OCI-LY3 (cell line): Measurements from ENCODE around the gene ASS1.

ENCODE experiments used
- H2AFZ ChIP-seq: fragments of 200-600, 300-600 bp; shearing (Covaris generic); 2 replicates; pipeline ENCODE4 v1.6.0; 2014; ENCODE audit warnings: antibody characterized with exemption, low read depth, low read length
- H3K27ac ChIP-seq: fragments of 200-600, 300-600 bp; sonication (generic); 2 replicates; pipeline ENCODE4 v1.5.1; 2014; ENCODE audit warnings: mild to moderate bottlenecking, low read length, moderate library complexity, mixed read lengths
- H3K27me3 ChIP-seq: fragments of 200-600, 300-600 bp; sonication (generic); 2 replicates; pipeline ENCODE4 v1.6.1; 2014; ENCODE audit warnings: low read depth, low read length, mixed read lengths
- H3K36me3 ChIP-seq: fragments of 200-600, 300-600 bp; sonication (generic); replicated peaks from 2 replicates; pipeline ENCODE3; 2014; ENCODE audit warnings: low read depth, low read length, mixed read lengths
- H3K4me1 ChIP-seq: fragments of 300-600, 200-600 bp; sonication (generic); 2 replicates; pipeline ENCODE4 v1.6.1; 2014; ENCODE audit warnings: low read length, mixed read lengths
- H3K4me2 ChIP-seq: fragments of 200-600, 300-600 bp; sonication (generic); 2 replicates; pipeline ENCODE4 v1.6.1; 2014; ENCODE audit warnings: low read length, mixed read lengths
- H3K4me3 ChIP-seq: fragments of 300-600, 200-600 bp; sonication (generic); 2 replicates; pipeline ENCODE4 v1.5.1; 2014; ENCODE audit warnings: antibody characterized with exemption, mild to moderate bottlenecking, low read length, moderate library complexity
- H3K79me2 ChIP-seq: fragments of 300-600, 200-600 bp; shearing (Covaris generic); 2 replicates; pipeline ENCODE4 v1.6.1; 2014; ENCODE audit warnings: mild to moderate bottlenecking, low read length, mixed read lengths
- H3K9ac ChIP-seq: fragments of 300-600, 200-600 bp; shearing (Covaris generic); 2 replicates; pipeline ENCODE4 v1.6.0; 2014; ENCODE audit warnings: mild to moderate bottlenecking, low read length, moderate library complexity
- H3K9me3 ChIP-seq: fragments of 200-600, 300-600 bp; shearing (Covaris generic); 2 replicates; pipeline ENCODE4 v1.6.1; 2014; ENCODE audit warnings: low read length, mixed read lengths; ENCODE audit not compliant: insufficient read depth
- H4K20me1 ChIP-seq: fragments of 200-600, 300-600 bp; sonication (generic); 2 replicates; pipeline ENCODE4 v1.6.1; 2016; ENCODE audit warnings: low read length, mixed read lengths; ENCODE audit not compliant: insufficient read depth
- EZH2phosphoT487 ChIP-seq: fragments of 200-600 bp; shearing (Covaris generic); IDR thresholded peaks from 2 replicates; pipeline ENCODE4 v1.6.1; 2018; ENCODE audit warnings: antibody characterized with exemption, mixed run types, low read depth
- TF ChIP-seq, protein P1 (sequence below): fragments of 200-600, 300-600 bp; sonication (generic); IDR thresholded peaks from 2 replicates; pipeline ENCODE4 v1.5.1; 2014; ENCODE audit warnings: antibody characterized with exemption, low read length, low read depth

ASS1 gene

GRCh38 chr9:130448771-130449603 is 4.2 kb downstream of the ASS1 start:
- H3K79me2 ChIP-seq: no peaks in the 10 kb centered on the region
- H3K4me2 ChIP-seq: no peak overlapping the region
- TF ChIP-seq, protein P1, sequence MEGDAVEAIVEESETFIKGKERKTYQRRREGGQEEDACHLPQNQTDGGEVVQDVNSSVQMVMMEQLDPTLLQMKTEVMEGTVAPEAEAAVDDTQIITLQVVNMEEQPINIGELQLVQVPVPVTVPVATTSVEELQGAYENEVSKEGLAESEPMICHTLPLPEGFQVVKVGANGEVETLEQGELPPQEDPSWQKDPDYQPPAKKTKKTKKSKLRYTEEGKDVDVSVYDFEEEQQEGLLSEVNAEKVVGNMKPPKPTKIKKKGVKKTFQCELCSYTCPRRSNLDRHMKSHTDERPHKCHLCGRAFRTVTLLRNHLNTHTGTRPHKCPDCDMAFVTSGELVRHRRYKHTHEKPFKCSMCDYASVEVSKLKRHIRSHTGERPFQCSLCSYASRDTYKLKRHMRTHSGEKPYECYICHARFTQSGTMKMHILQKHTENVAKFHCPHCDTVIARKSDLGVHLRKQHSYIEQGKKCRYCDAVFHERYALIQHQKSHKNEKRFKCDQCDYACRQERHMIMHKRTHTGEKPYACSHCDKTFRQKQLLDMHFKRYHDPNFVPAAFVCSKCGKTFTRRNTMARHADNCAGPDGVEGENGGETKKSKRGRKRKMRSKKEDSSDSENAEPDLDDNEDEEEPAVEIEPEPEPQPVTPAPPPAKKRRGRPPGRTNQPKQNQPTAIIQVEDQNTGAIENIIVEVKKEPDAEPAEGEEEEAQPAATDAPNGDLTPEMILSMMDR: no peak
- TF ChIP-seq EZH2phosphoT487: no peak
- H3K4me3 ChIP-seq: no peak overlapping the region
- H3K27me3 ChIP-seq: no peaks in the 10 kb centered on the region
- no peaks in the 10 kb centered on the region for H3K36me3 ChIP-seq
- no peak overlapping the region for H3K9ac ChIP-seq
- no peak overlapping the region for H3K27ac ChIP-seq
- peaks cover 25% of the 10 kb centered on the region for H3K4me1 ChIP-seq
- no peak overlapping the region for H2AFZ ChIP-seq
- no peaks in the 10 kb centered on the region for H4K20me1 ChIP-seq
- H3K9me3 ChIP-seq: no peaks in the 10 kb centered on the region

DNA sequence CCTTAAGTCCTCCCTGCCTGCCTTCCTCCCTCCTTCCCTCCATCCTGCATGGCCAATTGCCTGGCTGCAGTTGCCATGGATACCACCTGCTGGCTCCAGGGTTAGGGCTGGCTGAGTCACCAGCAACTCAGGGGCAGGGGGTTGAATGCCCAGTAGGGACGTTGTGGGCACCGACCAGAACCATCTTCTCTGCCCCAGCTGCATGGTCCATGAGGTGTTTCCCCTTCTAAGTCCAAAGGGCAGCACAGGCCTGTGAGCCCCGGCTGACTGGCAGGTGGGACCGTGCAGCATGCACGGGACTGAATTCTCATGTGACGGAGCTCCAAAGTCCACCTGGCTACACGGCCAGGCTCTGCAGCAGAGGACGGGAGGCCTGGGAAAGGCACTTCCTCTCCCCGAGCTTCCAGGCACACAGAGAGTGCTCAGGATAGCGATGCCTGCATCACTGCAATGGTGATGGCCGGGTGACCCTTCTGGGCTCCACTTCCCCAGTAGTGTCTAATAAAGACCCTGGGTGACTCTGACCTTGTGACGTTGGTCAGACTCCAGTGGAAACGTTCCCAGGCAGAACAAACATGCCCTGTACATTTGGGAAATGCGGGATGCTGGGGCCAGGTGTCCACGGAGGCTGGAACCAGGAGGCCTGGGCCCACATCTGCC is 5.7 kb downstream of the ASS1 start:
- H3K27me3 ChIP-seq: no peaks in the 10 kb centered on the region
- no peak for TF ChIP-seq EZH2phosphoT487
- TF ChIP-seq, protein P1: no peak
- H3K36me3 ChIP-seq: no peaks in the 10 kb centered on the region
- H3K4me3 ChIP-seq: no peak overlapping the region
- no peak overlapping the region for H2AFZ ChIP-seq
- no peak overlapping the region for H3K9ac ChIP-seq
- H3K79me2 ChIP-seq: no peaks in the 10 kb centered on the region
- H3K4me2 ChIP-seq: no peak overlapping the region
- H4K20me1 ChIP-seq: no peaks in the 10 kb centered on the region
- H3K27ac ChIP-seq: no peak overlapping the region
- H3K4me1 ChIP-seq: peaks cover 25% of the 10 kb centered on the region
- H3K9me3 ChIP-seq: no peaks in the 10 kb centered on the region

DNA sequence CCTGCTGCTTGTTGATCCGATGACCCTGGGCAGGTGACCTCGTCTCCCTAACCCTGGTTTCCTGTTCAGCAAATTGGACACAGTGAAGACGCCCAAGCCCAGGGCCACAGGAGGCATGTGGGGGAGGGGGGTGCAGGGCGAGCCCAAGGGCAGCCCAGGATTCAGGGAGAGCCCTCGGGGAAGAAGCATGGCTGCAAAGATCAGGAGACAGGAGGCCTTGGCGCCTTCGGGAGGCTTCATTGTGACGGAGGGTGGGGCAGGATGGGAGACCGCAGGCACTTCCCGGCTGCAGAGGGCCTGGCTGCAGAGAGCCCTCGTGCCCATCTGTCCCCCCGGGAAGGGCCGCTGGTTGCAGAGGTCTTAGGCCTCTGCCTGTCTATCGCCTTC is 6.2 kb downstream of the ASS1 start:
- TF ChIP-seq, protein P1: no peak
- TF ChIP-seq EZH2phosphoT487: no peak
- Histone ChIP-seq H3K4me2 (no peak overlapping the region), H3K4me3 (no peak overlapping the region), H4K20me1 (no peaks in the 10 kb centered on the region), H3K9me3 (no peaks in the 10 kb centered on the region), H2AFZ (no peak overlapping the region), H3K9ac (no peak overlapping the region), H3K79me2 (no peaks in the 10 kb centered on the region), H3K36me3 (no peaks in the 10 kb centered on the region), H3K27ac (no peak overlapping the region), H3K4me1 (peaks cover 25% of the 10 kb centered on the region), H3K27me3 (no peaks in the 10 kb centered on the region)
